HS-5 (cell line): ENCODE data around the gene TTLL6.

ENCODE experiments used
- DNase-seq: peaks from one replicate; pipeline ENCODE4 v3.0.0-alpha.2; 2012; ENCODE audit warnings: low read depth

TTLL6 gene

GRCh38 chr17:48759288-48759687 is 57.7 kb downstream of the TTLL6 start:
- DNase-seq, result no peak

GRCh38 chr17:48757524-48757961 is 59.5 kb downstream of the TTLL6 start:
- DNase-seq, result peak; percentile 56

- no peak for DNase-seq
Measured at GRCh38 chr17:48756830-48757251, 60.2 kb downstream of the TTLL6 start.

- no peak for DNase-seq
Measured at GRCh38 chr17:48755356-48755755, 61.7 kb downstream of the TTLL6 start.

GRCh38 chr17:48754500-48755261 is 62.3 kb downstream of the TTLL6 start:
- no peak for DNase-seq

- DNase-seq, result peak; percentile 48
Measured at GRCh38 chr17:48753794-48754499, 63.1 kb downstream of the TTLL6 start.

- no peak for DNase-seq
Measured at GRCh38 chr17:48752399-48753288, 64.4 kb downstream of the TTLL6 start.

- no peak for DNase-seq
Measured at GRCh38 chr17:48751733-48752398, 65.2 kb downstream of the TTLL6 start.

GRCh38 chr17:48751172-48751571 is 65.9 kb downstream of the TTLL6 start:
- no peak for DNase-seq

- DNase-seq, result no peak
Measured at GRCh38 chr17:48749621-48750553, 67.1 kb downstream of the TTLL6 start.

GRCh38 chr17:48748718-48749566 is 68.1 kb downstream of the TTLL6 start:
- no peak for DNase-seq

GRCh38 chr17:48747445-48748363 is 69.3 kb downstream of the TTLL6 start:
- no peak for DNase-seq

- DNase-seq, result no peak
Measured at GRCh38 chr17:48746916-48747444, 70.0 kb downstream of the TTLL6 start.

GRCh38 chr17:48745381-48746275 is 71.4 kb downstream of the TTLL6 start:
- no peak for DNase-seq

GRCh38 chr17:48740537-48740936 is 76.5 kb downstream of the TTLL6 start:
- no peak for DNase-seq

- no peak for DNase-seq
Measured at GRCh38 chr17:48738803-48739526, 78.1 kb downstream of the TTLL6 start.

GRCh38 chr17:48738424-48738802 is 78.6 kb downstream of the TTLL6 start:
- no peak for DNase-seq
